HG02870 (cell line): Measurements from ENCODE around the gene DDX25.
"Not testable (repeated sequence)": the region's sequence is repeated elsewhere in the genome, so short reads cannot be mapped to it uniquely, and the experiment has no call there.

Source experiments
- ATAC-seq: cut with Tn5 transposase; IDR thresholded peaks from one replicate; pipeline ENCODE4 v1.9.1; 2021; ENCODE audit warnings: mild to moderate bottlenecking, moderate library complexity; ENCODE audit not compliant: unreplicated experiment

Gene DDX25

DNA sequence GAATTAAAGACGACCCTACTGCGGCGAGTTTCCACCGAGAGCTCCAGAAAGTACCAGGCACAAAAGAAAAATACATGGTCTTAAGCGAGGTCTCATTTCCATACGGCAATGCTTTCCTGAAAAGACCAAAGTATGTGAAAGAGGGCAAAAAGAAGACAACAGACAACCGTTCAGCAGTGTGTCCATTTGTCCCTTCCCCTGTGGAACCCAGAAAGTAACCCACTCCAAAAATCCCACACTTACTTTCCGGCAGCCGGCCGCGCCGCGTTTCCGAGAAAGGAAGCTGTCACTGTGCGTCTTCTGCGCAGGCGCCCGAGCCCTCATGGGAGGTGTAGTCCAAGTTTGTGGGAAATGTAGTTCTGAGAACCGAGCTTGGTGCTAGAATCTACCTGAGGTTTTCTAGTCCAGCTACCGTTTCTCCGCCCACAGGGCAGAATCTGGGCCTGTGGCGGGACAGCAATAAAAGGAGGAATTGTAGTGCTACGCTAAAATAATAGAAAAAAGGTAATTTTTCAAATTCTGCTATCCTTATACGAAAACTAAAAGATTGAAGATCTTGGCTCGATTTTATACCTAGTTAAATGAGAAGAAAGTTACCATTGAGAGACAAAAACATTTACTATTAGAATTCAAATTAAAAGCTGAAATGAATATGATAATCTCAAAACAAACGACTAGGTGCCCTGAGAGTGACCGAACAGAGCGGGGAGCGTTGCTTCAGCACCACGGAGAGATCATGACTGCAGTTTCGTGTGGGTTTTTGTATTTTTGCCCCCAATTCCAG, 1.2 kb upstream of the DDX25 start, which contains the start of gene PUS3:
PUS3 (minus strand) TSS at position 280 of the 784 bp plus-strand sequence. CDS start 6,922 bp downstream, outside the sequence.
- peak; percentile 97 for ATAC-seq

DNA sequence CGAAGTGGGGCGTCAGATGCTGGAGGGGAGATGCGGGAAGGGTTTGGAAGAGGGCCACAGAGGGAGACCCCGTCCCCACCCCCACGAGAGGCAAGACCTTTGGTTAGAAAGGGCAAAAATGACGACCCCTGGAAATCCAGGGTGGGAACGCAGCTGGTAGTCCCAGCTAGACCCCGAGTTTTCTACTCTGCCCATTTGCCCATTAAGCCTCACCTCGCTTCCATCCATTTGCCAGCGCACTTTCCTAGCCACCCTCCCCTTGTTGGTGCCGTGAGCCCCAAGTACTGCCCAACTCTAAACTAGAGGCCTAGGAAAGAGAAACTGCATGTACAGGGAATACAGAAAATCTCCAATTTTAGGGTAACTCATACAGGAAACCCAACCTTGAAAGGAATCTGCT, 370 bp downstream of the DDX25 start:
- no peak for ATAC-seq

DNA sequence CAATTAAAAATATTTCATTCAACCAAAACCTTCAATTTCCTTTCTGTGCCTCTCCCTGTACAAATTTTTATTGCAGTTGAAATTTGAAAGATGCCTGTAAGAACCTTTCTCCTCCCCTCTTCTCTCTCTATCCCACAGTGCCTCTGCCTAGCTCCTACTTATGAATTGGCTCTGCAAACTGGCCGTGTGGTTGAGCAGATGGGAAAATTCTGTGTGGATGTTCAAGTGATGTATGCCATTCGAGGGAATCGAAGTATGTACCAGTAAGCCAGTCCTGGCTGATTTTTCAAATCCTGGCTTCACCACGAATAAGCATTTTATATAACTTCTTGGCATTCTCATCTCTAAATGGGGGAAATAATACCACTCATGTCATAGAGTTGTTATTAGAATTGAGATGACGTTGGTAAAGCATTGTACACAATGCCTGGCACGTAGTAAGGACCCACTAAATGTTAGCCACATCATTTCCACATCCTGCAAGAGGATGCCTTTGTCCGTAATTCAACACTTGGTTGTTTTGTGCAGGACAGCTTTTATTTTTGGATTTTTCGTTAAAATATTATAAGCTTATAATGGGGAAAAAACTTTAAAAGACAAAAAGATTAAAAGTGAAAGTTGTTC, 6.0 kb downstream of the DDX25 start:
- ATAC-seq, result no peak

DNA sequence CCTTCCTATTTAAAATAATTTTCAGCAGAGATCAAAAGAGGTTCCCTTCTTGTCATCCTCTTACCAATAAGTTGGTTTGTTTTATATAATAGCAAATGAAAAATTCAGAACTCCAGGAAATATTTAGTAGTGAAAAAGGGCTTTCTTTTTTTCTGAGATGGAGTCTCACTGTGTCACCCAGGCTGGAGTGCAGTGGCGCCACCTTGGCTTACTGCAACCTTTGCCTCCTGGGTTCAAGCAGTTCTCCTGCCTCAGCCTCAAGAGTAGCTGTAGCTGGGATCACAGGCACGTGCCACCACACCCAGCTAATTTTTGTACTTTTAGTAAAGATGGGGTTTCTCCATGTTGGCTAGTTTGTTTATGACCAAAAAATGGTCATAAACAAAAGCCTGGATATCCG, 10.3 kb downstream of the DDX25 start:
- ATAC-seq, result not testable (repeated sequence)

DNA sequence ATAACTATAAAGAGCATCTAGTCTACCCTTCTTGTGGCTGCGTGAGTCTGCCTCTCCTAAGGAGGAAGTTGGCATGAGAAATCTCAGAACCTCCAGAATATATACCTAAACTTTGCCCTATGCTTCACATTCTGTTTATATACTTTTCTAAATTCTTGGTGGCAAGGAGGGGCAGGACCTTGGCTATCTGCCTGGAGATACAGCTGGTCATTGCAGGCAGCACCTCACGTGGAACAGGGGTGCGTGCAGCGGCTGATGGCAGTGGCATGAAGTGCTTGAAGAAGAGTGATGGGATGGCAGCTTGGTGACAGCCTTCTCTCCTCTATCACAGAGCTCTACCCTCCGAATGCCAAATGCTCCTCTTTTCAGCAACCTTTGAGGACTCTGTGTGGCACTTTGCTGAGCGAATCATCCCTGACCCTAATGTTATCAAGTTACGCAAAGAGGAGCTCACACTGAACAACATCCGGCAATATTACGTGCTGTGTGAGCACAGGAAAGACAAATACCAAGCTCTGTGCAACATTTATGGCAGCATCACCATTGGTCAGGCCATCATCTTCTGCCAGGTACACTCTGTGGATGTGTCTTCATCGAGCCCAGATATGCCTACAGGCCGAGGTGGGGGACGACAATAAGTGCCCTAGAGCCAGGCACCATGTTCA, 12.5 kb downstream of the DDX25 start:
- ATAC-seq, result no peak

DNA sequence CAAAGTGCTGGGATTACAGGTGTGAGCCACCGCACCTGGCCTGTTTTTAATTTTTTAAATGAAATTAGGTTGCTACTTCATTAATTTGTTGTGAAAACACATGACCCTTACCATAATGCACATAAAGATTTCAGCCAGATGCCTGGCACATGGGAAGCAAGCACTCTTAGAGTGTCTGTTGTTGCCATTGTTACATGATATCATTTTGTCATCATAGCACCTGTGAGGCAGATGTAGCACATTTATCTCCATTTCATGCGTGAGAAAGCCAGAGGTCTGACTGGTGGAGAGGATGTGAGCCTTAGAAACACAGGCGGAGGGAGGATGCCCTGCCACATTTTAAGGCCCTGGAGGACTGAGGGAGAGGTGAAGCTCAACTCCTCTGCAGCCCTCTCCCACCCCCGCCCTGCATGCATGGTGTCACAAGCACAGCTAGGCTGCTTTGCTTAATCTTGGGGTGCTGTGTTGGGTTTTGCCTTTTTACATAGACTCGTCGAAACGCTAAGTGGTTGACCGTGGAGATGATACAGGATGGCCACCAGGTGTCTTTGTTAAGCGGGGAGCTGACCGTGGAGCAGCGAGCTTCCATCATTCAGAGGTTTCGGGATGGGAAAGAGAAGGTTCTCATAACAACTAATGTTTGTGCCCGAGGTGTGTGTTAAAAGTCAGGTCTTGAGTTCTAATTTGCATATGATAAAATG, 14.0 kb downstream of the DDX25 start:
- ATAC-seq, result no peak

DNA sequence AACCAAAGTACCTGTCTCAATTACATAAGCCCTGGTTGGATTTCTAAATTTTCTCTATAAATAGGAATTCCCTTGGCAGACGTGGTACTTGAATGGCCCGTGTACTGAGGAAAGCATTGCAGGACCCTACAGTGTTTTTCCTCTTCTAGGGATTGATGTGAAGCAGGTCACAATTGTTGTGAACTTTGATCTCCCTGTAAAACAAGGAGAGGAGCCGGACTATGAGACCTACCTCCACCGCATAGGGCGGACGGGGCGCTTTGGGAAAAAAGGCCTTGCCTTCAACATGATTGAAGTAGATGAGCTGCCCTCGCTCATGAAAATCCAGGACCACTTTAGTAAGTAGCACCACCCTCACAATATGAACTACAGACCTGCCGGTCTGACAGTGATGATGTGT, 16.7 kb downstream of the DDX25 start:
- ATAC-seq, result no peak

DNA sequence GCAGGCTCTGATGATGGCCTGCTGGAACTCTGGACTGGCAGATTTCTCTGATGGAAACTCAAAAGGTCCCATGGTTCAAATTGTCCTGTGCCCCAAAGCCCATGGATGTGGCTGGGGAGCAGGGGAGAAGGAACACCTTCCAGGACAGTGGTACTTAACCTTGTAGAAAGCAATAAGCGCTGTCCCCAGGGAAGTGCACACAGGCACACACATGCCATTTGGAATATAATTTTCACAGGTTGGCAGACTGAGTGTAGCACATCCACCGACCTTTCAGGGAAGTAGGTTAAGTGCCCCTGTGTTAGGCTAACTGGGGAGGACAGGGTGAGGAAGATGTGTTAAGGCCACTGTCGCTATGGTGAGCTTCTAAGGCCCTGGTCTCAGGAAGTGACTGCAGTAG, 17.8 kb downstream of the DDX25 start:
- ATAC-seq, result no peak

DNA sequence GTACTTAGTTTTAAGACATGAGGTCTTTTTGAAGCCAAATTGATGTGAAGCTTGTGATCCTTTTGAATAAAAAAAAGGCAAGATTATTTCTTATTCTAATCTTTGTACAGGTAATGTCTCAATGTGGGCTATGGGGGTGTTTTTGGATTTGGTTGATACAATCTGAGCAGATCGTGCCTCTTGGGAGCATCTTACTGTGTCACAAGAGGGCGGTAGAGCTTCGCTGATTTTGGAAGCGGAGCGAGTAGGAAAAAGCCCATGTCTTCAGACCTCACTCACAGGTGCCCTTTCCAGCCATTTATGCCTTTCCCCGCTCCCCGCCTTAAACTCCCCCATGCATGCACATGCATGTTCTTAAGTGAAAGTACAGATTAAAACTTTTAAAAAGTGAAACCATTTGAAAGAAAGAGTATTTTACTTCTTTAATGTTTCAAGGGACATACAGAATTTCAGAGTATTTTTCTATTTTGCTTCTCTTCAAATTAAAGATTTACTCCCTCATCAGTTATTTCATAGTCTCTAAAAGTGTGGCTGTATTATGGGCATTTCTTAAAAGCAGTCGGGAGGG, 18.8 kb downstream of the DDX25 start:
- peak; percentile 68 for ATAC-seq

DNA sequence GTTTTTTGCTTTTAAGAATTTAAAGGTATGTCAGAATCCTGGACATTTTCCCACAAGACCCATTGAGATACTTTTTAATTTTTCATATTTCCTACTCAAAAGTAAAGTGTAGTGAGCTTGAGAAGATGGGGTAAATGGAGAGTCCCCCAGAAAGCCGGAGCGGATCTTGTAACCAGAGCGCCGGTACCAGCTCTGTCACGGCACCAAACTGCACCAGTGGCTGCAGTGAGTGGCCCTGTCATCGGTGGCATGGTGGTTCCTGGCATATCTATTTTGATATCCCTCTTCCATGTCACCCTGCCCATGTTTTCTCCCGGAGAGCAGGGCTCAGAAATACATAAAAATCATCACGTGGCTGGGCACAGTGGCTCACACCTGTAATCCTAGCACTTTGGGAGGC, 19.3 kb downstream of the DDX25 start:
- no peak for ATAC-seq

DNA sequence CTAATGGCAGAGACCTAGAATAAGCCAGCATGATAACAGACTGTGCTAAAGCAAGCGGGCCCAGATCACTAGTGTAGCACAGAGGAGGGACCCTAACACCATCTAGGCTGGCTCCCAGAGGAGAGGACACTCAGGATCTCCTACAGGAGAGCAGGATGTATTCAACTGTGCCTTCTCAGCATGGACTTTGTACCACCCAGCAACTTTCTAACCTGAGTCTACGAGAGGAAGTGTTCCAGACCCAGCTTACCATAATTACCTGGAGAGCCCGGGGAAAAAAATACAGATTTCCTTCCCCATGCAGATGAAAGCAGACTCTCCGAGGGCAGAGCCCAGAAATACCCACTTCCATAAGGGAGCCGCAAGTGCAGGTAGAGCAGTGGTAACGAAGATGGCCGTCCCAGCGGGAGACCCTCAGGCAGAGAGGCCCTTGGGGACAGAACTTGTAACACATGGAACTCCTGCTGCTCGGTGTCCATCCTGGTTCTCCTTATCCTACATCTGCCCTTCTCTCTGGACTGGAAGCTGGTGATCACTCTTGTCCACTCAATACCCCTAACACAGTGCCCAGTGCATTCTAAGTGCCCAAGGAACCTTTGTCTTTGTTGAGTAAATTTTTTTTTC, 20.2 kb downstream of the DDX25 start:
- no peak for ATAC-seq

DNA sequence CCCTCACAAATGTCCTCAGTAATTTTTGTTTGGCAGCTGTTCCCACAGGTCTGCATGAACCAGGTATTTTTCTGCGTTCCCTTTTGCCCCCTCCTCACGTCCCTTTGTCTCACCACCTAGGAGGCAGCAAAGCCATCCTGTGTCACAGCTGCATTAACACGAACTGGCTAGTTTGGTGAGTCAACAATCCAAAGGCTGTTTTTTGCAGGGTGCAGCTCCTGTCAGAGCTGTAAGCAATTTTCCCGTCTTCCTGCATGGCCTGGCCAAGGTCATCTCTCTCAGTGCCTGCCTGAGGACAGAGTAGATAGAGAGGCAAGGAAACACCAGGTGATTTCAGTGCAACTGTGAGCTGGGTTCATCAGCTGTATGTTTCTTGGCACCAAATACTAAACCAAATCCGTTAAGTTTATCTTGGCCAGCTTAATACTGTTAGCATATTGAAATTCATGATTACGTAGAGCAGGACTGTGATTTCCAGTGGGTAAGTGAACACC, 21.0 kb downstream of the DDX25 start:
- no peak for ATAC-seq

DNA sequence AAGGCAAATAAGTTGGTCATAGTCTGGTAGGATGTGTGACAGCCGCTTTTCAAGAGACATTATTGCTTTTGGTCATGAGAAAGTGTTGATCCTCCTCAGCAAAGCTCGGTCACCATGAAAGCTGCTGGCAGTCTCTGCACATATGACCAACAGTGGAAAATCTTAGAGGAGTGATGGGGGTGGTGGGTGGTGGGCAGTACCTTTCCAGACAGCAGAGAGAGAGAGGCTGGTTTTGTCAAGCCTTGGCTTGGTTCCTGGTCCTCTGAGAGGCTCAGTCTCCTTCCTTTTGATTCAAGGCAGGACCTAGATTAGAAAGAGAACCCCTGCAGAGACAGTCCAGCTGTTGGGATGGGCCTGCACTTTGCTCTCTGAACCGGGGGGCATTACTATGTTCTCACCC, 21.5 kb downstream of the DDX25 start:
- no peak for ATAC-seq

DNA sequence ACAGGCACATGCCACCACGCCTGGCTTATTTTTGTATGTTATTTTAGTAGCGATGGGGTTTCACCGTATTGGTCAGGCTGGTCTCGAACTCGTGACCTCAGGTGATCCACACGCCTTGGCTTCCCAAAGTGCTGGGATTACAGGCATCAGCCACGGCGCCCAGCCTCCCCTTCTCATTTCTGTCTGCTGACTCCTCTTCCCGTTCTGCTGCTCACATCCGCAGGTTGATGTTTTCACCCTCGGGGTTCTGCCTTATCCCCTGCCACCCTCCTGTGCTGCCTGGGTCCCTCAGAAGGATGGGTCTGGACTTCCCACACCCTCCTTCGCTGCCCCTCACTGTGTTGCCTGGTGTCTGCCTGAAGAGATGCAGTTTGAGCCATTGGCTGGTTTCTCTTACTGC, 22.4 kb downstream of the DDX25 start:
- ATAC-seq, result no peak

DNA sequence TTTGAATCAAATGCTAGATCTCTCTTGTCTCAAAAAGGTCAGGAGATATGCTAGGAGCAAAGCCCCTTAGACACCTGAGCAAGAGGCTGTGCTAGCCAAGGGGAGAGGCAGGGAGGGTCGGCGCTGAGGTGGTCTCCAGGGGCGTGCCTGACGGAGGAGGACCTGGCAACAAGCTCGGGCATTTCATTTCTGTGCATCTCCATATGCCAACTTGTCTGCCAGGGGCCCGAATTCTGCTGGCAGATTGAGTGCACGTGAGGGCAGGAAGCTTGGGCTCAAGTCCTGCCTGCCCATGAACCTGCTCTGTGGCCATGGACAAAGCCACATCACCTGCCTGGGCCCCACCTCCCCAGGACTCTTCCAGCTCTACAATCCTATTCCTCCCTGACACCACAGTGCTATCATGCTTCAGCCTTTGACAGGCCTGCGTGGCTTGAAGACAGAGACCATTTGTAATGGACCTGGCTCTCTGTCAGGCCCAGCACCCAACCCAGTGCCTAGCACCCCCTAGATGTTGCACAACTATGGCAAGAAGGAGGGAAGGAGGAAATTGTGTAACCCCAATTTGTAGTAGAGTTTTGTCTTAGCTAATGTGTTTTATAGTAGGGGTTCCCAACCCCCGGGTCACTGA, 25.3 kb downstream of the DDX25 start:
- no peak for ATAC-seq

DNA sequence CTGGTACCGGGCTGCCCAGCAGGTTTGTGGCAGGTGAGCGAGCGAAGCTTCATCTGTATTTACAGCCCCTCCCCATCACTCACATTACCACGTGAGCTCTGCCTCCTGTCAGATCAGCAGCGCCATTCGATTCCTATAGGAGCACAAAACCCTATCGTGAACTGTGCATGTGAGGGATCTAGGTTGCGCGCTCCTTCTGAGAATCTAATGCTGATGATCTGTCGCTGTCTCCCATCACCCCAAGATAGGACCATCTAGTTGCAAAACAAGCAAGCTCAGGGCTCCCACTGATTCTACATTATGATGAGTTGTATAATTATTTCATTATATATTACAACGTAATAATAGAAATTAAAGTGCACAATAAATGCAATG, 25.8 kb downstream of the DDX25 start:
- ATAC-seq, result no peak

DNA sequence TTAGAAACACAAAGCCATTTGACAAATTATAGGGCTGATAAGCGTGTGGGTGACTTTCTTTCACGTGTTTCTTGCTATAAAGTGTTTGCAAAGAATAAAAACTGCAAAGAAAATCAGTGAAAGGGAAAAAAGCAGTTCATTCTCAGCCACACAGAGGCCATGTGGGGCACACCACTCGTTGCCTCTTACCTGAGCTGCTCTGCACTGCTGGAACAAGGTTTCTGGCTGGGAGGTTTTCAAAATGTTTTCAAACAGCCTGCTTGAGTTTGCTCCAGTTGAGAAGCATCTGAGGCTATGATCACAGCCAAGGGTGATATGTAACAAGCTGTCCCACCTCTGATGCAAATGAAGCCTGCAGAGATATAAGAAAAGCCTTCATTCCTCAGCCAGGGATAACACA, 26.8 kb downstream of the DDX25 start:
- no peak for ATAC-seq

DNA sequence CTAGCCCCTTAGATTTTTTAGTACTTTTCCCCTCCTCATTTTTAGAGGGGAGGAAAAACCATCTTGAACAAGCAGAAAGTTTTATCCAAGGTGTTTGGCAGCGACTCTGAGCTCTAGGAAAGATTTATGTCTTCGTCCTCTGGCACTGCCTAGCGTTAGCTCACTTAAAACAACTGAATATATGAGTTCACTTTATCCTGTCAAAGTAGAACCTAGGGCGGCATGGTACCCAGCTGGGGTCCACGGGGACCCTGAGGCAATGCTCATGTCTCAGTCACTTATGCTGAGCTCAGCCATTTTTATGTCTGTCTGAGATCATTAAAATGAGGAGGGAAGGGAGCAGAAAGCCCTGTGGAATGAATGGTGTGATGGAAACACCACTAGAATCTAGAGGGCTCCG, 27.4 kb downstream of the DDX25 start:
- ATAC-seq, result no peak

DNA sequence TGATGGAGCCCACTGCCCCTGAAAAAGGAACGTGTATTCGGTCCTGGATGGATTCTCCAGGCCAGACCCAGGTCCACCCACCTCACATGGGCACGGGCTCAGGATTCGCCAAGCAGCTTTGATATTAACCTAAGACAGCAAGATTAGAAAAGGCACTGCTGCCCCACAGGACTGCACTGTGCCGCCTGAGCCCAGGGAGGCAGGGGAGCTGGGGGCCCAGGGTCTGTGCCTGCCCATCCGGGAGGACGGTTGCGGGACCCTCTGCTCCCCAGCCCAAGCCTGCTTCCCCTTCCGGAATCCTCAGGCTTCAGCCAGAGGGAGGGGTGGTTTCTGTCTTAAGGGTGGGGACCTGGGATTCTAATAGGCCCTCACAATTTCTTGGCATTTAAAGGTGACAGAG, 28.0 kb downstream of the DDX25 start:
- no peak for ATAC-seq
